Forelimb muscle (tissue), 1 donor: ENCODE measurements around the gene RTL9. TPM values are rescaled to one million over a fixed set of nuclear protein-coding genes. Genes with fewer than 3 reads are reported as not detected.

Source experiments
- DNase-seq: peaks from one replicate; pipeline ENCODE4 v3.0.0-alpha.2; 2013; ENCODE audit warnings: low read depth
- polyA plus RNA-seq: library from polyadenylated mRNA; unstranded; fragments of 120-200 nt; gene quantifications from one replicate; pipeline ENCODE4 v1.2.1, GENCODE V29; 2013; ENCODE audit not compliant: insufficient read length

Gene RTL9
- polyA plus RNA-seq, 1 donor = 1.8 TPM

DNA sequence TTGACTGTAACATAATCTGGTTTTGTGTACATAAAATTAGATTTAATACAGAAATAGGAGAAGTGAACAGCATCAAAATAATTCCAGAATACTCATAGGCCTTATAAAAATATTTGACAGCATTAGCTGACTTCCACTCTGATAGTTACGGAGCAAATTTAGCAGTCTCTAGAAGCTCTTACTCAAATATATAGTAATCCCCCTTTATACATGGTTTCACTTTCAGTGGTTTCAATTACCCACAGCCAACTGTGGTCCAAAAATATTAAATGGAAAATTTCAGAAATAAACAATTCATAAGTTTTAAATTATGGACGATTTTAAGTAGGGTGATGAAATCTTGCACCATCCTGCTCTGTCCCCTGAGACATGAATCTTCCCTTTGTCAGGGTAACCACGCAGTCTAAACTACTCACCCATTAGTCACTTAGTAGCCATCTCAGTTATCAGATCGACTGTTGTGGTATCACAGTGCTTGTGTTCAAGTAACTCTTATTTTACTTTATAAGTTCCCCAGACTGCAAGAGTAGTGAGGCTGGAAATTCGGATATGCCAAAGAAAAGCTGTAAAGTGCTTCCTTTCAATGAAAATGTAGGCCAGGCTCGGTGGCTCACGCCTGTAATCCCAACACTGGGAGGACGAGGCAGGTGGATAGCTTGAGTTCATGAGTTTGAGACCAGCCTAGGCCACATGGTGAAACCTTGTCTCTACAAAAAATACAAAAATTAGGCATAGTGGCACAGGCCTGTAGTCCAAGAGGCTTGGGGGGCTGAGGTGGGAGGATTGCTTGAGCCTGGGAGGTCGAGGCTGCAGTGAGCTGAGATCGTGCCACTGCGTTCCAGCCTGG, 17.2 kb upstream of the RTL9 start:
- no peak for DNase-seq

- DNase-seq = no peak
Measured at GRCh38 chrX:110346681-110347080, 12.0 kb upstream of the RTL9 start.

DNA sequence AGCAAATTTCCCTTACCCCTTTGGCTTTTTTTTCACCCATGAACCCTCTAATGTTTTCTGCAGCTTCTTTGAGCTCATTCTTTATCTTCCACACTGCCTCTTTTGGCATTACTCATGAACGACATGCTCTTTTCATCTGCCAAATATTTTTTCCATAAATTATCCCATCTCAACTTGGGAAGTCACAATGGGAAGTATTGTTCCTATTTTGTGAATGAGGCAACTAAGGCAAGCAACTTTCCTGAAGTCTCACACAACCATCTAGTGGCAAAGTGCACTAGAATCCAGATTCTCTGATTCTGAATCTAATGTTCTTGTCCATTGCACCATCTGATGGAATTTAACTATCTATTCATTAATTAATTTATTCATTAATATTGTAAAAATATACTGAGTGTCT, 625 bp downstream of the RTL9 start:
- no peak for DNase-seq

GRCh38 chrX:110363244-110363643, 4.6 kb downstream of the RTL9 start:
- DNase-seq = no peak

DNA sequence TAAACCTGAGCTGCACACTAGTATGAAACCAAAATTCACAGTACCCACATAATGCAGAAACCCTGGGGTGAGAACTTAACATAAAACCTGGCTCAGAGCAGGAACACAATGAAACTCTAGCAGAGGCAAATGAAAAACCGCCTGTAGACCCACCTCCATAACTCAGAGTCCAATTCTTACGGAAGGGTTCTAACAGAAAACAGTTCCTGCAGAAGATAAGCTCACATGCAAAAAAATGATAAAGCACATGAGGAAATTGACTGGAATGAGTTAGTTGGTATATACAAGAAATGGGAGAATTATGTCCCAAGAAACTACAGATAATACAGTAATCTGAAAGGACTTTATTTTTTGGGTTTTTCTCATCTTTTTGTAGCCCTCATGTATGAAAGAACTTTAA, 14.7 kb downstream of the RTL9 start:
- no peak for DNase-seq

DNA sequence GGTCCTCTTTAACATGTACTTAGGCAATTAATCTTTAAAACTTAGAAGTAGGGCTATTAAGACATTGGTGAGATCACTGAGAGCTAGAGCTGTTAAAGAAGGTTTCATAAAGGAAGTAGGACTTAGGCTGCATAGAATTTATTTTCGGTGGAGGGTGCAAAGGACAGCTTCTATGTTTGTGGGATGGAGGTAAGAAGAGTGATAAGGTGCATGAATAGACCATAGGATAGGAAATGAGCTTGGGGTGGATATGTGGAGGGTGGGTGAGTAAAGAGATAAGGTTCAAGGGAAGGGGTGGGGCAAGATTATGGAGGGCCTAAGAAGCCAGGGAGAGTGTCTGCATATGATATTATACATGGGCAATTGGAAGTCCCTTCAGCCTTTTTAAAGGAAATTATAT, 15.9 kb downstream of the RTL9 start:
- no peak for DNase-seq

DNA sequence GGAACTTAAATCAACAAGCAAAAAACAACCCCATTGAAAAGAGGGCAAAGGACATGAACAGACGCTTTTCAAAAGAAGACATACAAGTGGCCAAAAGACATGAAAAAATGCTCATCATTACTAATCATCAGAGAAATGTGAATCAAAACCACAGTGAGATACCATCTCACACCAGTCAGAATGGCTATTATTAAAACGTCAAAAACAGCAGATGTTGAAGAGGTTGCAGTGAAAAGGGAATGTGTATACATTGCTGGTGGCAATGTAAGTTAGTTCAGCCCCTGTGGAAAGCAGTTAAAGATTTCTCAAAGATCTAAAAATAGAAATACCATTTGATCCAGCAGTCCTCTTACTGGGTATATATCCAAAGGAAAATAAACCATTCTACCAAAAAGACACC, 22.6 kb downstream of the RTL9 start:
- no peak for DNase-seq

DNA sequence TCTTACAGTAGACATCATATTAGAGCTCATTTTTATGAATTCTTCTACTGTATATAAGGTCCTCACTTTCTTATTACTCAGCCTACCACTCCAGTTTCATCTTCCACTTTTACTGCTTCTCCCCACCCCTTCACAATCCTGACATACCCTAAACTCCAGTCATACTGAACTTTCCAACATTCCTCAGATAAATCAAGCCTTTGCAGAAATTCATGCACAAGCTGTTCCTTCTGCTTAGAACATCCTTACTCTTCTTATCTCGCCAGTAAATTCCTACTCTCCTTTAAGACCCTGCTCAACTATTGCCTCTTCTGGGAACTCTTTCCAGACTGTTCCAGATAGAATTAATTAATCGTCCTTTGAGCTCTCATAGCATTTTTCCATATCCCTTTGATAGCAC, 24.8 kb downstream of the RTL9 start:
- no peak for DNase-seq

DNA sequence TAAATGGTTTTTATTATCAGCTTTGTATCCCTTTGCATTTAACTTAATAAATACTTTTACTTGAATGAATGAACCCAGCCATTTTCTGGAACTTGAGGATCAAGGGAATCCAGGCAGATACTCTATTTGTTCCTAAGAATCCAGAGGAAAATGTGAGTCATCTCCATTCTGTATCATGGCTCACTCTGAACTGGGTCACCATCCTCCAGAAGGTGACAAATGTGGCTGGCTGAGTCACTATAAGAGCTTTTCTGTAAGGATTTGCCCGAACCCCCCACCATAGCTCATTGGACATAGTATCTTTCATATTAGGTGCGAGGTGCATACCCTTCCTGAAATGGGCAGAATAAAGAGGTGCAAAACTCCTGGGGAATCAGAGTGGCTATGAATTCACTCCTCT, 25.8 kb downstream of the RTL9 start:
- DNase-seq = no peak

DNA sequence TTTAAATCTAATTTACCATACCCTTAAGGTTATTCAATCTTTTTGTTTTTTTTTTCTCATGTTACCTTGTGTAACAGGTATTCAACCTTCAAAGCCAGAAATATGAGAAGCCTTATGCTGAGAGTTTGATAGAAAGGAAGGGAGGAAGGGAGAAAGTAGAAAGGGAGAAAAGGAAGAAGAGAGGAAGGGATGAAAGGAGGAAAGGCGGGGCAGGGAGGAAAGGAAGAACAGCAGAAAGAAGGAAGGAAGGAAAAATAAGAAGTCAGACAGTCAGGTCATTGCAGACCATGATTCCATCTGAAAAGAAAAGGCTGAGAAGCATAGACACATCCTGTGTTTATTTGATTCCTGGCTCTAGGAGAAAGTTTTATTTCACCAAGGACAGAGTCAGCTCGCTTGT, 30.9 kb downstream of the RTL9 start:
- no peak for DNase-seq

GRCh38 chrX:110391086-110391485, 32.4 kb downstream of the RTL9 start:
- DNase-seq = no peak

DNA sequence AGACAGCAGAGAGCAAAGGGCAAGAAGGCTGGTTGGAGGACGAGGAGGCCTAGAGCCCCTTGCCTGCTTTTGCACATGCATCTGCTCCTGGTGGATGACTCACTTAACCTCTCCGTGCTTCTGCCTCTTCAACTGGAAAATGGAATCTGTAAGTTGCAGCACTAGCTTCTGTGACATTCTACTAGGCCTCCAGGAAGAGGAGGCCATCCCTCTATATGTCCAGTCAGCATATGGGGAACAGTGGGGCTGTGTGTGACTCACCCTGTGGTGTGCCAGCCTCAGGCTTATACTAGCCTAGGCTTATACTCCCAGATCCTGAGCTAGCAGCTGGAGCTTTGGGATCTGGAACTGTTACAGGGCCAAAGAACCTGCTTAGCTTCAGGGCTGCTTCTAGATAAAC, 36.0 kb downstream of the RTL9 start:
- no peak for DNase-seq

DNA sequence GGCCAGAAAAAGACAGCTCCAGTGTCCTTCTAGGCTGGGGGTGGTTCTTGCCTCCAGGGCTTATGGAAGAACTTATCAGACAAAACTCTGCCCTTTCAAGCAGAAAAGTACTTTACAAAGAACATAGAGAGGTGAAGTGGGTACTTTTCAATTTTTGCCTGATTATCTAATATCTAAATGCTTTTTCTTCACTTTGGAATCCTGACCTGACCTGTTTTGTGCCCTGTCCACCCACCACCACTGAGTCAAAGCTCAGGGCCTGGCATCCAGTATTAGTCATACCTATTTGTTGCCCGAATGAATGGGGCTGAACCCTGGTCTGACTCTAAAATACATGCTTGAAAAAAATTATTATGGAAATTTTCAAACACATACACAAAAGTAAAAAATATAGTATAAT, 37.2 kb downstream of the RTL9 start:
- DNase-seq = no peak

GRCh38 chrX:110396735-110397134, 38.1 kb downstream of the RTL9 start:
- DNase-seq = no peak

GRCh38 chrX:110397339-110397738, 38.7 kb downstream of the RTL9 start:
- DNase-seq = no peak

DNA sequence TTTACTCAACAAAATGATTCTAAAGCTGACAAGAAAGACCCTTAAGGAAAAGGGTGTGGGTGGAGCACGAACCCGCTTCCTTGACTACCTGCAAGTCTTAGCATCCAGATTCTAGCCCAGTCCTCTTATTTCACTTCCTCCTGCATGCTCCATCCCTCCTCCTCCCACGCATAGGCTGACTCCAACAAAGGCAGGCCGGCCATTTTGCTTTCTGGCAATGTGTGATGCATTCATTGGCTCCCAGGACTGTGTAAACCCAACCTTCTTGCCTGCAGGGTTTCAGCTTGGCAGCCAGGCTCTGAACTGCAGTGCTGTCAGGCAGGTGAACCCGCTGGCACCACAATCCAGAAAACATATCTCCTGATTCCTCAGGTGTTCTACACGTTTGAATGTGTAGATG, 39.3 kb downstream of the RTL9 start:
- no peak for DNase-seq

GRCh38 chrX:110399497-110399896, 40.8 kb downstream of the RTL9 start:
- no peak for DNase-seq

DNA sequence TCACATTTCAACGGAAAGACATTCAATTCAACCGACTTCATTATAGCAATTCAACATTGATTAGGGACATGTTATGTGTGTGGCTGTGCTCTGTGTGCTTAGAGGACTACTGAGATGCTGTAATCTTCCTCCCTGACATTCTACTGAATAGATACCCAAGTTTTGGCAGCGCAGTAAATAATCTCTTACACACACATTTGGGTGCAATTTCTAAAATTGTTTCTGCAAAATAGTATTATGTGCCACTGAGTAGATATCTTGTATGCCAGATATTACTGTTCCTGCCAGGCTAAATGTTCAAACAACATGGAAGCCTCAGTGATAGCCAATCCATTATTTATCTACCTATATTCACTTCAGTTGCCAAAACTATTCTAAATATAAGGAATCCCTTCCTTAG, 41.3 kb downstream of the RTL9 start:
- no peak for DNase-seq

DNA sequence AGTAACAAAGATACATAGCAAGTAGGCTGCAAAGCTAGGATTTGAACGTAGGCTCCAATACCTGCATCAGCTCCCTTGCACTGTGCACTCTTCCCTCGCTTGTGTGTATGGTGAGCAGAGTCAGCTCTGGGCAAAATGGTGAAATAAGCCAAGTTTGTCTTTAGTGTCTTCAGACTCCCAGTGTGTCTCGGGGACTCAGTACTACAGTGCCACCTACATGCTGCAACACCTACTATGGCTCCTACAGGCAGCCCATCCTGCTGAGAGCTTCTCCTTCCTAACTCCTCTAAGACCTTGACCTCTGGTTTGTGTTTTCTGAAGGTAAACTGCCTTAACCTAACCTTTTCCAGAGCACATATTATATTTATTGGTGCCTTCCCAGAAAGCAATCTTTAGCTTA, 42.5 kb downstream of the RTL9 start:
- DNase-seq = no peak

GRCh38 chrX:110402091-110402849, 43.6 kb downstream of the RTL9 start:
- DNase-seq = no peak

- DNase-seq = no peak
Measured at GRCh38 chrX:110402850-110403221, 44.2 kb downstream of the RTL9 start.

GRCh38 chrX:110403441-110404238, 45.0 kb downstream of the RTL9 start:
- no peak for DNase-seq

GRCh38 chrX:110404376-110404775, 45.7 kb downstream of the RTL9 start:
- no peak for DNase-seq
